ENCODE data around the gene RASSF8.

RASSF8 gene

DNA sequence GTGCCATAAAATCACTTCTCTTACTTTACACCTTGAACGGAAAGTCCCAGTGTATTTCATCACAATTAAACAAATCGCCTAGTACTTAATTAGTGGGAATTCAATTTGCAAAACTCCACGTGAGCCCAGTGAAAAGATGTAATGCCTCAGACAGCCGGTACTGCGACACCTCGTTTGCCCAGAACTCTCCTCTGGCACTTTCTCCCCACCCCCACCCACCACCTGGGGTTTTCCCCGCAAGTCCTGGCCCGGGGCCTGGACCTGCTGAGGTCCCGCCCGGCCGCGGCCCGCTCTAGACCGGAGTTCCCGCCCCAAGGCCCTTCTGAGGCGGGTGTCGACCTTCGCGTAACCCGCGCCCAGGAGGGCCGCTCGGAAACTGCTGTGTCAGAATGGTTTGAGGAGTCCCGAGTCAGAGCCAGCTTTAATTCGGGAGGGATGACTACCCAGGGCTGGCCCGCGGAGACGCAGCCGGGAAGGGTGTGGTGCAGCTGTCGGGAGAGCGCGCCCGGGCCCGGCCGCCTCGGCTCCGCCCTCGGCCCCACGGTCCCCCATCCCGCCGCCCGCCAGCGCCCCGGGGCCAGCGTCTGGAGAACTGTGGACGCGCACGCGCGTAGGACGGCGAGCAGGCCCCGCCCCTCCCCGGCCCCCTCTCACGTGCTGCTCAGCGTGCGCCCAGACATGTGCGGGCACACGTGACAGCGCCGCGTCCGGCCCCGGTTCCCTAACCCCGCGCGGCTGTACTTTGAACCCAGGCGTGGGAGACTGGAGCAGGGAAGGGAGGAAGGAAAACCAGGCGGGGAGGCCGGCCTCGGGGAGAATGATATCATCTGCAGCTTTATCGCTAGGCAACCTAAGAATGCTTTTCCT is 155.6 kb downstream of the RASSF8 start:
- peak; percentile 1 for DNase-seq

GRCh38 chr12:26114720-26115401 is 156.4 kb downstream of the RASSF8 start:
- DNase-seq: no peak

DNA sequence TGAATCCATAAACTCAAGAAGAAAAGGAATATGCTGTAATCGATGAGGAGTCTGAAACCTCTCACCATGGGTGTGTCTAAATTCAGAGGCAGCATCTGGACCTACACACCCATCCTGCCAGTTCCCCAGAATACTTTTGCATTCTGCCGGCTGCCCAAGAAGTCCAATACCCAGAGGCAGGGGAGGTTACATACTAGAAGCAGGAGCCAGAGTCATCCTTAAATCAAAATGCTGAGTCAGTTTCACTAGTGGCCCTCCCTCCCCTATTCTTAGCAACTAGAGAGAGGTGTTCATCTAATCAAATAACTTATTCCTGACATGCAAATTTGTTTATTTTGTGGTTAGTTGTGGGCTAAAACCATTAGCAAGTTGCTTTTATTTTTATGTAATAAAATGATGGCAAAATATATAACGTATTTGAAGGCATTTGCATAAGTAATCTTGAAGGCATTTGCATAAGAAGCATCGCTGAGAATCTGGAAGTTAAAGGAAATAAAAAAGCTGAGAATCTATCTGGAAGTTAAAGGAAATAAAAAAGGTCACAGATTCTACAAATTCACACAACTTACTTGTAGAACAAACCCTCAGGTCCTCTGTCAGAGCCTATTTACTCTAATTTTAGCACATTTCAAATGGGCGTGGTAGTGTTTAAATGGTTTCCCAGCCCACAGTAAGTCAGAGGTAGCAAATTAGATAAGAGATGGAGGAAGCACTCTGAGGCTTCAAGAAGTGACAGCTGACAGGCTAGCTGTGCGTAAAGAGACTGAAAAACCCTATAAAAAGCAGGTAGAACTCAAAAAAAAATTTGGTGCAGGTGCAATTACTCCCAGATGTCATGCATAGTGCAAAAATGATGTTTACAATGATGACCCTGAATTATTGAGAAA is 158.6 kb downstream of the RASSF8 start:
- DNase-seq: no peak

DNA sequence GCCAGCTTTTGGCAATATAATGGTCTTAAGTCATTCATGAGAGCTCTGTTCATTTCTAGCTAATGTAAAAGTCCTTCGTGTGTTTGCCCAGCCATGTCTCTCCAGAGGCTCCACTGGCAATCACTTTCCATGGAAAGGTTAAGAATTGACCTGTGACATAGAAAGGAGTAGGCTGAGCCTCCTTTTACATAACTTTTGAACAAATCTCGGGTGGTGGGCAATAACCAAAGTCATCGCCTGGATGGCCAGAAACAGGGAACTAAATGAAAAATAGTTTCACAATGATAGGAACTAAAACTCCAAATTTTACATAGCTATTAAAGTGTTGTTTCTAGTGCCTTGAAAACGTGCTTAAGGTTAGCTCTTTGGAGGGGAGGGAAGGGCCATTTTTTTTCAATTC is 159.8 kb downstream of the RASSF8 start:
- no peak for DNase-seq

DNA sequence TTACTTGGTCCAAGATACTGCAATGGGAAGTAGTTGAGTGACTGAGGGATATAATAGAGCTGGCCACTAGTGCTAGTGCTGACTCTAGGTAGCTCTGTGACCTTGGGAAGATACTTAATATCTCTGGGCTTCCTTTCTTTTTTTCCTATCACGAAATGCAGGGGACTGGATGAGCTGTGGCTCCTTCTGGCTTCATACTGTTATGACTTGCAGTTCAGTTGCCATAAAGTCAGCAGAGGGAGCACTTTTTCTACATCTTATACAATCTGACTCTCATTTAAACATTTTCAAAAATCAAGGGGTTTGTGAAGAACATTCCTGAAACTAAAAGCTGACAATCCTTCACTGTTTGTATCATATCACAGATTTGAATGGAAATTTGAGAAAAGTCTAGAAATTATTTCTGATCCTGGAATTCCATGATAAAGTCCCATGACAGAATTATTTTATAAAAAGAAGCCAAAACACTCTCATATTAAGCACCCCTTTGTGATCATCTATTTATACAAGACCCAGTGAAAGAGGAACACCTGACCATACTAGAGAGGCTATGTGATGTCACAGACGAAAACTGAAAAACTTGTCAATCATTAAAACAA is 161.0 kb downstream of the RASSF8 start:
- DNase-seq: no peak

DNA sequence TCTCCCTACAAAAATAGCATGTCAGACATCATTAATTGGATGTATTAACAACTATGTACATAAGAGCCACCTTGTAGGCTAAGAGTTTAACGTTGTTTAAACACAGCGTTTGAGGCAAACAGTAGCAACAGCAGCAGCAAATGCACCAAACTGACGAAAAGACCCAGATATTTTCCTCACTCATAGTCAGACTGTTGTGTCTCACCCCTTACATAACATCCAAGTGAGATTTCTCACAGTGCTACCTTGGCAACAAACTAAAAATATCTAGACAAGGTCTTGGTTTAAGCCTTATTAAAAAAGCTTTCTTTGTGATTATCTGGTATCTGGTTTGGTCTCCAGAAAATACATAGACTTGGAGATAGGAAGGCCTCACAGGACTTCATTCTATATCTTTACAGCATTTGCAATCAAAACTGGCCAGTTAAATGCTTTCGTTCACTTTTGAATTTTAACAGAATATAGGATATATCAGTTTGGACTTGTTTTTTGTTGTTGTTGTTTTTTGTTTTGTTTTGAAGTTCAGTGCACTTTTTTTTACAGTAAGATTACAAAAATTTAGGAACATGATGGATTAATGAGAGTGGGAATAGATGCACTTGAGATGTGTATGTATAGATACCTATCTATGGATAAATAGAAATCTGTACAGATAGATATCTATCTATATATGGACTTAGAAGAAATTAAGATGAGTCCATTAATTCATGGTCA is 162.2 kb downstream of the RASSF8 start:
- DNase-seq: no peak

DNA sequence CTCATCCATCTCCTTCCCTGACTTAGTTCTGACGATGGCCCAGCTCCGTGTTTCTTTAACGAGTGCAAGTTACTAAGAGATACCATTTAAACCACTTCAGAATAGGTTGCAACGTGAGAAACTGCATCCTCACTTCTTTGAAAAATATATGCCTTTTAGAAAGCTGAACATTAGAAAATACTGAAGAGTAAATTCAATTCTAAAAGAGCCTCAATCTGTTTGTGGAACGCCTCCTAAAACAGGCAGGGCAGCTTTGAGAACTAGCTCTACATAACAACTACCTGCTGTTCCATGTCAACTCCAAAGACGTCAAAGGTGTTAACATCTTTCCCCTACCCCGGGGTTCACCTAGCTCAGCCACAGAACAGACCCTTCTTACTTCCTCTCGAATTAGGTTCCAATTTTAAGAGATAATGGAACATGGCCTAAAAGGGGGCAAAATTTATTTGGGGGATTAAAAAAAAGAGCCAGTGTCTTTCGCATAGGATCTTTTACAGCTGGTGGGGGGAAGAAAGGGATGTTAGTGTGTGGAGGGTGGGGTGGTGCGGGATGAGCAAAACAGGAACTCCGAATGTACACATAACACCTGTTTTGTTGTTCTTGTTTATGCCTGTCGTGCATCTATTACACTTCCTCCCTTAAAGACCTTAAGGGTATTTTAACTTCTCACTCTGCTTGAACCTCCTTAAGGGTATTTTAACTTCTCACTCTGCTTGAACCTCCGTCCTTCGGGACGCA is 163.0 kb downstream of the RASSF8 start:
- no peak for DNase-seq

DNA sequence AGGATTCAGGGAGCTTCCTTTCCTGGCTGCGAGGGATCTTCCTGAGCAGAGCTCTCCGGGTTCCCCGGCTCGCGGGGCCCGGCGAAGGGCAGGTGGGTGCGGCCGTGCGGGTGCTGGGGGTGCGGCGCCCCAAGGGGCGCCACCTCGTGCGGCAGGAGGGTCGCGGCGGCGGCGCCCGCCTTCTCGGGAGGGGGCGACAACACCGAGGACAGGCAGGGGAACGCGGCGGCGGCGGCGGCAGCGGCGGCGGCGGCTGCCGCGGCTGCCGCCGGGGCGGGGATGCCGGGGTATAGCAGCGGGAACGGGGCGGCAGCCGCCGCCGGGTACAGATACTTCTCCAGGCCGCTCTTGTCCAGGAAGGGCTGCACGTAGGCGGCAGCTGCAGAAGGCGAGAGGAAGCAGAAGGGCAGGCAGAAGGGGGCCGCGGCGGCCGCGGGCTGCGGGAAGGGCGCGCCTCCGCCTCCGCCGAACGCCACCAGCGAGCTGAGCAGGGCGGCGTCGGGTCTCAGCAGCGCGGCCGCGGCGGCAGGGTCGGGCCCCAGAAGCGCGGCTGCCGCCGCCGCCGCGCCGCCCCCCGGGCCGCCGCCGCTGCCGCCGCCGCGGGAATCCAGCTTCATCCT is 163.7 kb downstream of the RASSF8 start:
- DNase-seq: no peak

GRCh38 chr12:26122681-26123481 is 164.4 kb downstream of the RASSF8 start:
- DNase-seq: no peak

DNA sequence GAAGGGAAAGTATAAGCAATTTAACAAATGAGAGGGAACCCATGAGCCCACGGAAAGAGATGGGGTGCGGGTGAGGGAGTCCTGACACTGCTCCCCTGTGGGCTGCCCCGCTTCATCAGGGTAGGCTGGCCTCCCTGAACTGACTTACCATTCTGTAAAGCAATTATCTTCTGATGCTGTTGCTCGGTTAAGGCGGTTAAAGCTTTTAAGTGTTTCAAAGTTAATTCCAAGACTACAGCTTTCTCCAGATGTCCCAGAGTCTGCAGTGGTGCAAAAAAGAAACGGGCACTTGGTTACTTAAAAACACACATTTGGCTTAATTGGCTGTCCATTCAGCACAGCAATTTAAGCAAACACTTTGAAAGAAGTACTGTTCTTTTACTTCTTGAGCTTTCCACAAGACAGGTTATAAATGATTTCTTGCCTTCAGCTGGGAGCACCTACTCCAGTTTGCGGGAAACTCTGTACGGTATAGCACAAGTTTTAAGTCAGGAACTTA is 165.0 kb downstream of the RASSF8 start:
- DNase-seq: no peak

DNA sequence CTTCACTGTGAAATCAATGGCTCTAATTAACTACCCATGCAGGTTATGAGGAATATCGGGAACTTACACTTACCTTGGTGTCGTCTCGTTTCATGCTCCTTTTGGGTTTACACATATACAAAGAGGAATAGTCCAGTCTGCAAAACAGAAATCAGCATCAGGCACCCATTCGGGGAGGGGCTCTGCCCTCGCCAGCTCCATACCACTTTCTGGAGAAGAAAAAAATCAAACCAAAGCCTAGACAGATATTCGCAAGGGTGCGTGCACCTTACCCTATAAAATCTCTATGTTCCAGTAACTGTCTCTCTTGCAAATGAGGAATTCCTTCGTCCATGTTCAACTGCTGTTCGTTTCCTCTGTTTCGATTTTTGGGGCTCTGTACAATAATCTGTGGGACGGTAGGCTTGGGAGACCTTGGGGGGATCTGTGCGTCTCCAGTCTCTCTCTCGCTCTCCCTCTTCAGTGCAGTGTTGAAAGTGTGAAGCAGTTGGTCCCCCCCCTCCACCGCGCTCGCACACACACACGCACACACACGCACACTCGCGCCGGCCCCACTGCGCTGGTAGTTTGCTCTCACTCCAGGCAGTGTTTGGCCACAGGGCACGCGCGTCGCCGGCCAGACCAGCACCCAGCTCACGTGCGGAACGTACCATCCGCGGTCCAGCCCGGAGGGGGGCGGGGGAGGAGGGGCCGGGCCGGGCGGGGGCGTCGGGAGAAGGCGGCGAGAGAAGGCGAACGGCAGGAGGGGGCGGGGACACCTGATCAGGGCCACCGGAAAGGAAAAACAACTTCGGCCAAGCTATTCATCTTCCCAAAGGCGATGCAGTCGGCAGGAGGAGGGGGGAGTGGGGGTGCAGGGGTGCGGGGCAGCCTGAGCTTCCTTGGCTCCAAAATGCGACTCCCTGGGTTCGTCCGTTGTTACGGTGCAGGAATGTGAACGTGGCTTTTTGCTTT is 166.2 kb downstream of the RASSF8 start, which contains the start of gene BHLHE41:
BHLHE41 (minus strand) TSS at position 592 of the 954 bp plus-strand sequence; CDS start at position 334, 258 bp downstream.
- no peak for DNase-seq

DNA sequence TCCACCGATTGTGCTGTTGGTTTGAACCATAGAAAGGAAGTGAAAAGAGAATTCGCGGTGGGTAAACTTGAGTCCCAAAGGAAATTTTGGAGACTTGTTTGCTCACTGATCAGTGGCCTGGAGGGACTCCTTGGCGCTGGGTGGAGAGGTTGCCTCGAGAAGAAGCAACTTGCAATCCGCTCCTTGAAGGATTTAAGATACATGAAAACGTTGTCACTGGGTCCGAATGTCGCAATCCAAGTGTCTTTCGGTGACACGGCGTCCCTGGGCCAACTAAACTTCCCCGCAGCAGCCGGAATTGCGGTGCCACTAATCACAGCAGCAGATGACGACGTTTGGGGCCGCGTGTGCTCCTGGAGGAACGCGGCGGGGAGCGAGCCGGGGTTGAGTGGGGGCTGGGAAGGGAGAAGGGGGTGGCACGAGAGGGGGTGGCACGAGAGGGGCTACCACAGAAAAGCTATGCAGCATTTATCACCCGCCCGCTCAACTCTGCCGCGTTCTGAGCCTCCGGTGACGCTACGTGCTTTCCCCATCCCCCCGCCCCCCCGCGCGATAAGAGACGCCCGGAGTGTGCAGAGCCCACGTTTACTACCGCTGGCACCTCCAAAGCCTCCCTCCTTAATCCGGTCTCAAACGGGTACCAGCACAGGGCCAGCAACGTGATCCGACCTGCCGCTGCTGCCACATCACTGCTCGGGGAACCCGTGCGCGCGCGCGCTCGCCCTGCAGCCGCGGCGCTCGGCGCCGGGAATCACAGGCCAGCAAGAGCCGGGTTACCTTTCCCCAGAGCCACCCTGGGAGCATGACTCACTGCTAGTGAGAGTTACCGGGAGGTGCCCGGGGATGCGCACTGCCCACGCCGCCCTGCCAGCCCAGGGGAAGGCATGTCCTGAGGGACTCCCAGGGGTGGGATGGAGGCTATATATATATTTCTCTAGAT is 167.2 kb downstream of the RASSF8 start:
- DNase-seq: no peak

DNA sequence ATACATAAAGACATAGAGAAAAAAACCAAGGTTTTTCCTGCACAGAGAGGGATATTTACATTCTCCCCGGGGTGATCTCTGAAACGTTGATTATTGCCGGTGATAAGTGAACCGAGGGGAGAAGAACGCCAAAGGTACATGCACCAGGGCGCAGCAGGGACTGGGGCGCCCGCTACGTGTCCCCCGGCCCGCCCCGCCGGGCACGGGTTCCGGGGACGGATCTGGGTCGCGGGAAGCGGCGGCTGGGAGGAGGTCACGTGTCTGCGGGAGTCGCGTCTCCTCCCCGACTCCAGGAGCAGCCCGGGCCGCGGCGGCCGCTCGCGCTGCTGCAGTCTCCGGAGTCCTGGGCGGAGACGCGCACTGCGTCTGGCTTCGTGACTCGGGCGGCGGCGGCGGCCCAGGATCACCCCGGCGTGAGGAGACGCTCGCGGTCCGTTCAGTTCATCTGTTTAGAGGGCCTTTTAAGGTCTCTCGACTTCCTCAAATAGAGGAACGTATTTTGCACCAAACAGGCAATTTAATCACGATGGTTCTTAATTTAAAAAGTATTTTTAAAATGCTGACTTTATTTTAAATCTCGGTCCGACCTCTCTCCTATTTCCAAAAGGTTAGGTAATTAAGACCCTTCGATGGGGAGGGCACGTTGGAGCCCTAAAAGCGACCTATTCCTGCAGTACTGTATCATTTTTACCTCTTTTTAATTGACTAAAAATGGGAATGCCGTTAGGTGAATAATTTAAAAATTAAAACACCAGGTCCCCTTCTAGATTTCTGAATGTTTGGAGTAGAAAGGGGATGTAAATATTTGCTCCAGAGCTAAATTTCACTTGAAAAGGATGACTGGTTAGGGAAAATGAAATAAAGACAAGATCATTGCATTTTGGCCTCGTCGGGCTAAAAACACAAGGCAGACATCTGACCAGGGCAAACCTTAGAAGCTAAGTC is 168.1 kb downstream of the RASSF8 start:
- no peak for DNase-seq

DNA sequence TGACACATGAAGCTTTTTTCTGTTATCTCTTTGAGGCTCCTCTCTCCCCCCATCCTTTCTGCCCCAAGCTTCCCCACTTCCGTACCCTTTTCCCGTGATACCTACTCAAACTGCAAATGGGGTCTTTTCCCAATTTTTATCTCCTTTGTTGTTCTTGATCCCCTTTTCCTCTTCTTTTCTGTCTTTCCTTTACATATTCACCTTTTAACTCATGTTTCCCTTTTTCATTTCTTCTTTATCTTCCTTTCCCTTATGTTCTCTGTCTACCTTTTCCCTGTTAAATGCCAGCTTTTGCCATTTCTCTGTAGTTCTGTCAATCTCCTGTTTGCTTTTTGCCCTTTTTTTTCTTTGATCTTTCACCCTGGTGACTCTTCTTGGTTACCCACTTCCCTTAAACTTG is 168.9 kb downstream of the RASSF8 start:
- DNase-seq: no peak

DNA sequence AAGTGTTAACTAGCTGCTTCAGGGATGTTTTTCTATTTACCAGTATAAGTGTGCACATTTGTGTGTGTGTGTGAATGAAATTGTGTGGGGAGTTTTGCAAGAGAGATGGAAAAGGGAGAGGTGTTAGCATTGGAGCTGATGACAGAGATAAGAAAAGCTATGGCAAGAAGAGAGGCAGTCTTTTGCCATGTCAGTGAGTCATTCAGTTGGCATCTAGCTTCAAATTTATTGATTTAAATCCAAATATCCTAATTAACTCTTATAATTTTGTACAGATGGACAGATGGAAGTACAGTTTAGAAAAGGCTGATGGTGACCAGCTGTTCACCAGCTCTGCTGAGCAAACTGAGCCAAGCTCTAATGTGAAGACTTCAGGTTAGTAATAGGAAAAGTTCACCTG is 169.7 kb downstream of the RASSF8 start:
- DNase-seq: no peak
